IPS-20b (cell line): ENCODE data around the gene OSBPL3.

Experiments
- H3K27ac ChIP-seq: one replicate; pipeline ENCODE4 v1.5.1; 2013; ENCODE audit warnings: low read length
- H3K27me3 ChIP-seq: 2 replicates; pipeline ENCODE4 v1.6.1; 2013; ENCODE audit warnings: mild to moderate bottlenecking, low read length, inconsistent platforms; ENCODE audit not compliant: insufficient read depth
- H3K36me3 ChIP-seq: 2 replicates; pipeline ENCODE4 v1.6.1; 2013; ENCODE audit warnings: low read depth, mild to moderate bottlenecking, inconsistent platforms, low read length, moderate library complexity; ENCODE audit not compliant: insufficient read depth
- H3K4me1 ChIP-seq: 2 replicates; pipeline ENCODE4 v1.6.1; 2013; ENCODE audit warnings: mild to moderate bottlenecking, control low read depth, inconsistent platforms, low read length, moderate library complexity; ENCODE audit not compliant: insufficient read depth
- H3K4me3 ChIP-seq: 2 replicates; pipeline ENCODE4 v1.5.1; 2013; ENCODE audit warnings: mild to moderate bottlenecking, low read length, inconsistent platforms
- H3K9ac ChIP-seq: 2 replicates; pipeline ENCODE4 v1.6.1; 2013; ENCODE audit warnings: low read depth, mild to moderate bottlenecking, inconsistent platforms, low read length, moderate library complexity
- H3K9me3 ChIP-seq: 2 replicates; pipeline ENCODE4 v1.6.1; 2013; ENCODE audit warnings: mild to moderate bottlenecking, low read depth, low read length, inconsistent platforms; ENCODE audit not compliant: insufficient read depth

OSBPL3 gene

DNA sequence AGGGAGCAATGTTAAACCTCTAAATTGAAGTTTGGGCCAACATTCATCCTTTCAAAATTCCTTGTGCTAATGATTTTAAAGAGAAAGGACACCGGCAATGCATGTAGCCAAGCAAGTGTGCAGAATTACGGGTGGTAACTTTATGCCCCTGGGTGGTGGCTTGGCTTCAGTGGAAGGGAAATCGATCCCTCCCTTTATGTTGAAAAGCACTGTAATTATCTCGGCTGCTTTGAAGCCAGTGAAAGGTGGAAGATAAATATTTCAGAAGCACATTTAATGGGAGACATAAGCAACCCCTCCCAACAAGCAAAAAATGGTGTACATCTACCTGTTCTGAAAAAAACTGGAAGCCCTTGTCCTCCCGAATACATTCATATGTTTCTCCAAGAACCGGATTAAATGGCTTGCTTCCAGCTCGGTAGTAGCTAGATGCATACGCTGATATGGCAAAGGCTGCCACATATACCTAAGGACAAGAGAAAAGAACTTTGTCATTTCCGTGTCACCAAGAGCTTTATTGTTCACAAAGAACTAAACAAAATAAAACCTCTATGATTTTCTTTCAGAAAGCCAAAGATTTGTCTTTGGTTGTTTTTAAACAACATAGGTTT, 149.4 kb downstream of the OSBPL3 start:
- H3K4me3 ChIP-seq, result no peak overlapping the region
- no peaks in the 10 kb centered on the region for H3K9me3 ChIP-seq
- H3K27me3 ChIP-seq, result no peaks in the 10 kb centered on the region
- H3K27ac ChIP-seq, result no peak overlapping the region
- no peak overlapping the region for H3K9ac ChIP-seq
- H3K4me1 ChIP-seq, result 0 out of 2 replicates have a peak, but pooled peaks cover 2% of the 10 kb centered on the region
- peaks cover 6% of the 10 kb centered on the region; the same call in 1 of the 2 replicates for H3K36me3 ChIP-seq

DNA sequence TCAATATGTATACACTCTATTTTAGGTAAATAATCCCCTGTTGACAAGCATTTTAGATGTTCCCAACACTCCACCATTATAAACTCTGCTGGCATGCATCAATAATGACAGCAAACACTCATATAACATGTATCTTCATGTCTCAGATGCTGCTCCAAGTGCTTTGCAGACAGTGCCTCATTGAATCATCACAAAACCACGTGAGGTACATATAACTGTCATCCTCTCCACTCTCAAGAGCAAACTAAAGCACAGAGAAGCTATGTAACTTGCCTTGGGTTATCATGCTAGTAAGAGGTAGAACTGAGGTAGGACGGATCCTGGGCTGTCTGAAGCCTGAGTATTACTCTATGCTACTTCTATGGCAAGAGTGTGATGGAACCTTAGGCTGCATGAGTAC, 150.2 kb downstream of the OSBPL3 start:
- 0 out of 2 replicates have a peak, but pooled peaks cover 2% of the 10 kb centered on the region for H3K4me1 ChIP-seq
- H3K36me3 ChIP-seq, result peaks cover 6% of the 10 kb centered on the region; the same call in 1 of the 2 replicates

DNA sequence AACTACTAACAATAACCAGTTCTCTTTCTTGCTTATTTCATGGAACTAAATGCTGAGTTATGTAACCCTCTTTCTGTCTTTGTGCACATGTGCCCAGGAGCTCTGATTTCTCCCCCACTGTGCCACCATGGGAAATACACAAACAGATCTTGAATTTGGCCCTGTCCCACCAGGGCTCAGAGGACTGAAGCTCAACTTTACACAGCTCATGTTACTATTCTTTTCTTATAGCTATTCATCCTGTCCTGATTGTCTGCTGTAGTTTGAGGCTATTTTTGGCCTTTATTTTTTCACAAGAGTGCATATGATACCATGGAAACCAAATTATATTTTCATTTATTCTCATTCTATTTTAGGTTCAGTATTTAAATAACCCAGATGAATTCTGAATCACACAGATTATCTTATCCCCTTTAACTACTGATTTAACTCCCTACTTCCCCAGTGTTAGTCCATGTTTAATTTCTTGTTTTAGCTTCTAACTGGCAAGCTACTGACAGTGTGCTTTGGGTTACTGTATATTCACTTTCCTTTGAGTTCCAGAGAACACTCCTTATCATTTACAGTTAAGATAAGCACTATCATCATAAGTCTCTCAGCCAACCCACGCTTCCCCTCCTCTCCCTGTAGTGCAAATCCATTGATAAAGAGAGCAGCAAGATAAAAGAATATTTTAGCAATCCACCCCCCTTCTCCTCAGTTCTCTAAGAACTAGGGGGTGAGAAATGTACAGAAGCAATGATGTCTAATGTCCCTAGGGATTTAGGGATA, 150.9 kb downstream of the OSBPL3 start:
- peaks cover 6% of the 10 kb centered on the region; the same call in 1 of the 2 replicates for H3K36me3 ChIP-seq
- H3K4me1 ChIP-seq, result 0 out of 2 replicates have a peak, but pooled peaks cover 2% of the 10 kb centered on the region
- no peak overlapping the region for H3K4me3 ChIP-seq
- no peaks in the 10 kb centered on the region for H3K27me3 ChIP-seq
- H3K9me3 ChIP-seq, result no peaks in the 10 kb centered on the region
- H3K9ac ChIP-seq, result no peak overlapping the region
- no peak overlapping the region for H3K27ac ChIP-seq

More for the DNA sequence above, 150.2 kb downstream of the OSBPL3 start:
- no peak overlapping the region for H3K9ac ChIP-seq
- no peak overlapping the region for H3K27ac ChIP-seq
- no peaks in the 10 kb centered on the region for H3K27me3 ChIP-seq
- H3K4me3 ChIP-seq, result no peak overlapping the region
- H3K9me3 ChIP-seq, result no peaks in the 10 kb centered on the region

DNA sequence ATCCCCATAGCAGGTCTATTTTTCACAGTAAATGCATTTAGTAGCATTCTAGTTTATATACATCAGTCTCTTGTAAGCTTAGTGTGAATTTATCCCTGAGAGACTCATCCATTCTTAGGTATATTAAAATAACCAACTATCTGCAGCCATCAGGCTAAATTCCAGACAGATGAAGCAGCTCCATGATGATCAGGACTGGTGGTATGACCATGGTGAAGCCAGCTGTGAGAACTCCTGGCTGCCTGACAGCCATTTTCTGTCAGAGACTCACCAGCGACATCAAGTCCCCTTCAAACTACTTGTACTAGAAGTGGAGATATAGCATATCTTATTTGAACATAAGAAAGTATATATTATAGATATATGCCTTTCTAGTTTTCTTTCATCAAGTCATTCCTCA, 152.4 kb downstream of the OSBPL3 start:
- no peaks in the 10 kb centered on the region for H3K27me3 ChIP-seq
- 0 out of 2 replicates have a peak, but pooled peaks cover 2% of the 10 kb centered on the region for H3K4me1 ChIP-seq
- H3K4me3 ChIP-seq, result no peak overlapping the region
- H3K9me3 ChIP-seq, result no peaks in the 10 kb centered on the region
- no peak overlapping the region for H3K27ac ChIP-seq
- H3K36me3 ChIP-seq, result peaks cover 6% of the 10 kb centered on the region; the same call in 1 of the 2 replicates
- H3K9ac ChIP-seq, result no peak overlapping the region

DNA sequence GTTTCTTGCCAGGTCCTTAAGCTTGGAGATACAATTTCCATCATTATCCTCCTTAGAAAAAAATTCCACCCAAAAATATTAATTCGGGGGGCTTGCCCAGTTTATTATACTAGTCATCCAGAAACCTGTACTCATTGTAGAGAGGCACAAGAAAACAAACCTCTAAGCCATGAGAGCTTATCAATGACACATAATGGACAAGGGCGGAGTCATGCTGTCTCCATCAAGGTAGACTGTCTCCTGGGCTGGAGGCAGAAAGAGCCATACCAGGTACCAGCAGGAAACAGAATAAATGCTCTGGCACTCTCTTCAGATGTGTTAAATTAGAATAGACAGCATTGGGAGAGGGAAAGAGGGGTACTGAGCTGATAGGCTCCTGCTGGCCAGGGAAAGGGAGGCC, 153.0 kb downstream of the OSBPL3 start:
- Histone ChIP-seq H3K9ac (no peak overlapping the region), H3K36me3 (peaks cover 6% of the 10 kb centered on the region; the same call in 1 of the 2 replicates), H3K27ac (no peak overlapping the region), H3K9me3 (no peaks in the 10 kb centered on the region), H3K27me3 (no peaks in the 10 kb centered on the region), H3K4me1 (0 out of 2 replicates have a peak, but pooled peaks cover 2% of the 10 kb centered on the region), H3K4me3 (no peak overlapping the region)

DNA sequence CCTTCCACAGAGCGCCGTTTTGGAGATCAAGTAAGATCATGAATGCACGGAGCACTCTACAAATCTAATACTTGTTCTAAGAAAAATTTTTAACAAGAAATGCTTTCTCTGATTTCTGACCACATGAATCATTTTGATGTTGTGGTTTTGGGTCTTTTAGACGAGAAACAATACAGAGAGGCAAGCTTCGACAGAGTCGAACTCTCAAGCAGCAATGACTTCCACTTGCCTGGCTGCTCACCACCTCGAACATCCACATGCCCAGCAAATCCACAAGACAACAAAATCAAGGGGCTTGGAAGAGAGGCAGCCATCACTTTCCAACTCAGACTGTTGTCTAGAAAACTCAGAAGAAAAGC, 153.3 kb downstream of the OSBPL3 start:
- H3K27ac ChIP-seq, result no peak overlapping the region
- peaks cover 6% of the 10 kb centered on the region; the same call in 1 of the 2 replicates for H3K36me3 ChIP-seq
- H3K4me1 ChIP-seq, result 0 out of 2 replicates have a peak, but pooled peaks cover 2% of the 10 kb centered on the region
- H3K9ac ChIP-seq, result no peak overlapping the region
- no peaks in the 10 kb centered on the region for H3K27me3 ChIP-seq
- H3K4me3 ChIP-seq, result no peak overlapping the region
- no peaks in the 10 kb centered on the region for H3K9me3 ChIP-seq

DNA sequence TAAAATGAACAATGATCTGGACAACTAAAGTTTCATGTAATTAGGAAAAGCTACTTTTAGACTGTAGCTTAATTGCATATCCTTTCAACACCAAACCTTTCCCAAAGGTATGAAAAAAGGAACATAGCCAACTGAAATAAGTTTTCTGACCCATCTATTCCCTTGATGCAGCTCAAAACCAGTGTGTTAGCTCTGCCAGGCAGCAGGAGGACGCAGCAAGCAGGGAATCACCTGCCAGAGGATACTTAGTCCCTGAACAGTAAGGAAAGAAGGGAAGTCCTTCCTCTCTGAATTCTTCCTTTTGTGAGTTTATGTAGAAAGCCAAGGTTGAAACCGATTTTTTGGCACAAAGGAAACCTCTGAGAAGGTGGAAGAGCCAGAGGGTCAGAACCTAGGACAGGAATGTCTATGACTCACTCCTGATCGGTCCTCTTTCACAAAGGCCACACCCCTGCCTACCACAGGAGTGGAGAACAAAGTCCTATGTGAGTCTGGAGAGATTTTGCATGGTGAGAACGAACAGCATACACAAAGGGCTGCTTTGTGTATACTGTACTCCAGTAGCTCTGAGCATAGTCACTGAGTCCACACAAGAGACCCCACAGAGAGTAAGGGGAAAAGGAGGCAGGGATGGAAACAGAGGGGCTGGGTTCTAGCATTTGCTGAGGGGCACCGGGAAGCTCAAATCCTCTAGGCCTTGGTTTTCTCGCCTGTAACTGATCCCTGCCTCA, 153.9 kb downstream of the OSBPL3 start:
- Histone ChIP-seq H3K4me3 (no peak overlapping the region), H3K9ac (no peak overlapping the region), H3K4me1 (0 out of 2 replicates have a peak, but pooled peaks cover 2% of the 10 kb centered on the region), H3K27ac (no peak overlapping the region), H3K9me3 (no peaks in the 10 kb centered on the region), H3K27me3 (no peaks in the 10 kb centered on the region), H3K36me3 (peaks cover 6% of the 10 kb centered on the region; the same call in 1 of the 2 replicates)

DNA sequence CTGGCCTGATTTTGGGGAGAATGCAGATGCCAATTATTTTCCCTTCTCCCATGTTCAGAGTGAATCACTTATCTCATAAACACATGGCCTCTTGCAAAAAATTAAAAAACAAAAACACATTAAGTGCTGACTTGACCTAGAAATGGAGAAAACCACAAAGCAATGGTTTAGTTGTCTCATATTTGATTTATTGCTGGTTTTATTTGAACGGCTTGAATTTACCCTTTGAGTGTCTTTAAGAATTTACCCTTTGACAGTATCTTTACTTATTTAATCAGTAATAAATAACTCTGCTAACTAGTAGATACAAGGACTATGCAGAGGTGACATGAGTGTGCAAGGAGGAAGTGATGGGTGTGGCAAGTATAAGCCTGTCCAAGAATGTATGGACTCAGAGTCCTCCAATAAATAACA, 154.6 kb downstream of the OSBPL3 start:
- H3K4me3 ChIP-seq, result no peak overlapping the region
- no peaks in the 10 kb centered on the region for H3K27me3 ChIP-seq
- 0 out of 2 replicates have a peak, but pooled peaks cover 2% of the 10 kb centered on the region for H3K4me1 ChIP-seq
- H3K9me3 ChIP-seq, result no peaks in the 10 kb centered on the region
- no peak overlapping the region for H3K27ac ChIP-seq
- peaks cover 6% of the 10 kb centered on the region; the same call in 1 of the 2 replicates for H3K36me3 ChIP-seq
- H3K9ac ChIP-seq, result no peak overlapping the region

DNA sequence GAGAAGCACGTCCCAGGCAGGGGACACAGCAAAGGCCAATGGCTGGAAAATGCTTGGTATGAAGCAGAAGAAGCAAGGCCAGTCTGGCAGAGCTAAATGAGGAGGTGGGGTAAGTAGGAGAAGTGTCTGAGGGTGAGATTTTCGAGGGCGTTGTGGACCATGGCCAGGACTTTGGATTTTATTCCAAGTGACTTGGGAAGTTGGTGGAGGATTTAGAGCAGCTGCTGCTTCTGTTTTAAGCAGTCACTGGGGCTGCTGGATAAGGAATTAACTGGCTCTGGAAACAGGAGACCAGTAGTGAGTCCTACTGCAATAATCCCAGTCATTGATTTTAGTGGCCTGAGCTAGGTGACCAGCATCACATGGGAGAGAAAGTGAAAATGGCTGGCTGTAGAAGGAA, 155.1 kb downstream of the OSBPL3 start:
- Histone ChIP-seq H3K27me3 (no peaks in the 10 kb centered on the region), H3K27ac (no peak overlapping the region), H3K36me3 (peaks cover 3% of the 10 kb centered on the region; the same call in 1 of the 2 replicates), H3K9me3 (no peaks in the 10 kb centered on the region), H3K4me3 (no peak overlapping the region), H3K4me1 (0 out of 2 replicates have a peak, but pooled peaks cover 2% of the 10 kb centered on the region), H3K9ac (no peak overlapping the region)

DNA sequence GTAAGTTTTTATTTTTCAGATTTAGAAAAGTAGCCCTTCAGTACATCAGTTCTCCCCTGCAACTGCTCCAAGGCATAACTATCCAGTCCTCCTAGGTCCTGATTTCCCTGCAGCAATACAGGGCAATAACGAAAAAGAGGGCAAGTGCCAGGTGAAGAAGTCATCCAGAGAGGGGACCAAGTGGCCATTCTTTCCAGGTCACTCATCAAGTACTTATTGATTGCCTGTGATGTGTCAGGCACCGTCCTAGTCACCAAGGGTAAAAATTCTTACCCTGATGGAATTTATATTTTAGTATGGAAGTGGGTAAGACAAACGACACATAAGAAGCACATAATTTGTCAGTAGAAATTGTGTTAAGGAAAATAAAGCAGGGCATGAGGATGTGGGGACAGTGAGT, 155.6 kb downstream of the OSBPL3 start:
- Histone ChIP-seq H3K27ac (no peak overlapping the region), H3K4me1 (0 out of 2 replicates have a peak, but pooled peaks cover 2% of the 10 kb centered on the region)

DNA sequence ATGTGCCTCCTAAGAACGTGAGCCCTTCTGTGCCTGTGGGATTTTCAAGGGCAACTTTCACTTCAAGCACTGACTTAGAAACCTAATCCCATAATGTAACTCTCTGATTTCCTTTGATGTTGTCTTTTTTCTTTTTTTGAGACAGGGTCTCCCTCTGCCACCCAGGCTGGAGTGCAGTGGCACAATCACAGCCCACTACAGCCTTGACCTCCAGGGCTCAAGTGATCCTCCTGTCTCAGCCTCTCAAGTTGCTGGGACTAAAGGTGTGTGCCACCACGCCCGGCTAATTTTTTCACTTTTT, 158.3 kb downstream of the OSBPL3 start:
- Histone ChIP-seq H3K4me1 (0 out of 2 replicates have a peak, but pooled peaks cover 2% of the 10 kb centered on the region), H3K27me3 (no peaks in the 10 kb centered on the region), H3K9ac (no peak overlapping the region)

More for the DNA sequence above, 155.6 kb downstream of the OSBPL3 start:
- Histone ChIP-seq H3K9ac (no peak overlapping the region), H3K9me3 (no peaks in the 10 kb centered on the region), H3K27me3 (no peaks in the 10 kb centered on the region), H3K4me3 (no peak overlapping the region), H3K36me3 (no peaks in the 10 kb centered on the region)

More for the DNA sequence above, 158.3 kb downstream of the OSBPL3 start:
- Histone ChIP-seq H3K27ac (no peak overlapping the region), H3K36me3 (no peaks in the 10 kb centered on the region), H3K9me3 (no peaks in the 10 kb centered on the region), H3K4me3 (no peak overlapping the region)
